GM12878 (cell line): ENCODE measurements around the gene THOC6. TPM values are rescaled to one million over a fixed set of nuclear protein-coding genes. Genes with fewer than 3 reads are reported as not detected.

ENCODE experiments used
- ATAC-seq: fragments of 200-7000 bp; cut with Tn5 transposase; 3 replicates; pipeline ENCODE4 v1.9.1; 2020; ENCODE audit warnings: mild to moderate bottlenecking, moderate library complexity
- BruUV-seq: library from RNA; stranded (reverse); fragments of 400-500 nt; replicated peaks from 2 replicates; lab custom pipeline; 2021; lab: Mats Ljungman, UMichigan
- CTCF ChIA-PET: fragments of 300-600 bp; sonication (Branson Sonifier 250); formaldehyde crosslinking; extraction: SDS; loops from one replicate; lab custom pipeline; 2021; ENCODE audit warnings: inconsistent platforms; lab: Yijun Ruan, JAX
- POLR2A ChIA-PET: fragments of 350-600 bp; formaldehyde crosslinking; extraction: SDS; loops from one replicate; lab custom pipeline; 2021; ENCODE audit warnings: inconsistent platforms; lab: Charles Lee
- RAD21 ChIA-PET: fragments of 300-600 bp; sonication (Branson Sonifier 250); formaldehyde crosslinking; loops from one replicate; lab custom pipeline; 2023; ENCODE audit warnings: antibody characterized with exemption; ENCODE audit not compliant: unreplicated experiment; lab: Charles Lee
- SMC1A ChIA-PET: fragments of 300-600 bp; sonication (Branson Sonifier 250); formaldehyde crosslinking; loops from one replicate; lab custom pipeline; 2023; ENCODE audit not compliant: unreplicated experiment, uncharacterized antibody; lab: Charles Lee
- DNase-seq: peaks from one replicate; pipeline ENCODE4 v3.0.0-alpha.2; 2011; ENCODE audit warnings: low read depth, low spot score
- FAIRE-seq: peaks from 3 replicates; lab custom pipeline; 2011; peaks lifted over from hg19 to GRCh38; lab: Jason Lieb, UNC
- H2AFZ ChIP-seq: 2 replicates; pipeline ENCODE4 v1.6.0; 2011; ENCODE audit warnings: low read depth, low read length, control low read depth; ENCODE audit not compliant: control insufficient read depth
- H3K27ac ChIP-seq: 2 replicates; pipeline ENCODE4 v1.5.1; 2011; ENCODE audit warnings: control low read depth; ENCODE audit not compliant: control insufficient read depth, insufficient read depth
- H3K27me3 ChIP-seq, 2 experiments: replicated peaks in 1 of 2; 2 replicates each; pipeline versions ENCODE4 v1.6.0 to v1.6.1; 2011; ENCODE audit warnings: low read length in 1 of 2; ENCODE audit not compliant: control insufficient read depth in 2 of 2, insufficient read depth in 2 of 2
- H3K36me3 ChIP-seq, 2 experiments: 2 replicates each; pipeline ENCODE4 v1.5.1; 2011; ENCODE audit warnings: low read length in 1 of 2; ENCODE audit not compliant: control insufficient read depth in 2 of 2, insufficient read depth in 2 of 2
- H3K4me1 ChIP-seq: 2 replicates; pipeline ENCODE4 v1.6.1; 2011; ENCODE audit warnings: mild to moderate bottlenecking, low read length, moderate library complexity, mixed read lengths; ENCODE audit not compliant: control insufficient read depth, insufficient read depth
- H3K4me2 ChIP-seq: 2 replicates; pipeline ENCODE4 v1.6.0; 2011; ENCODE audit warnings: control low read depth; ENCODE audit not compliant: control insufficient read depth, insufficient read depth
- H3K4me3 ChIP-seq: fragments of 200-600 bp; sonication (generic); 2 replicates; pipeline ENCODE4 v1.5.1; 2016
- H3K79me2 ChIP-seq: 2 replicates; pipeline ENCODE4 v1.6.0; 2011; ENCODE audit warnings: low read length; ENCODE audit not compliant: control insufficient read depth, insufficient read depth
- H3K9ac ChIP-seq: 2 replicates; pipeline ENCODE4 v1.8.0; 2011; ENCODE audit warnings: low read length, control low read depth, mixed read lengths; ENCODE audit not compliant: control insufficient read depth, insufficient read depth
- H3K9me3 ChIP-seq: replicated peaks from 3 replicates; pipeline ENCODE4 v1.5.1; 2011; ENCODE audit warnings: mild to moderate bottlenecking, low read length; ENCODE audit not compliant: control insufficient read depth, insufficient read depth
- H4K20me1 ChIP-seq: 2 replicates; pipeline ENCODE4 v1.6.0; 2011; ENCODE audit not compliant: control insufficient read depth, insufficient read depth
- ESRRA ChIP-seq: IDR thresholded peaks from 2 replicates; pipeline ENCODE4 v1.6.1; 2012; ENCODE audit warnings: mild to moderate bottlenecking, low read length, improper control_type of control experiment
- HDAC2 ChIP-seq: fragments of 200-600 bp; sonication (generic); IDR thresholded peaks from 2 replicates; pipeline ENCODE4 v1.6.1; 2017
- MEF2B ChIP-seq: fragments of 450-650 bp; IDR thresholded peaks from 2 replicates; pipeline ENCODE4 v1.6.1; 2018; ENCODE audit warnings: mild to moderate bottlenecking, moderate library complexity; ENCODE audit not compliant: partially characterized antibody, poor library complexity, severe bottlenecking
- NFYB ChIP-seq: IDR thresholded peaks from 2 replicates; pipeline ENCODE4 v1.6.1; 2011; ENCODE audit warnings: low read depth, mild to moderate bottlenecking, low read length, improper control_type of control experiment, moderate library complexity; ENCODE audit not compliant: insufficient read depth
- RB1 ChIP-seq: fragments of 450-650 bp; formaldehyde crosslinking; IDR thresholded peaks from 2 replicates; pipeline ENCODE4 v1.6.1; 2017; ENCODE audit warnings: mild to moderate bottlenecking, borderline replicate concordance
- RFX5 ChIP-seq: IDR thresholded peaks from 2 replicates; pipeline ENCODE4 v1.6.1; 2011; ENCODE audit warnings: low read depth, low read length, improper control_type of control experiment
- STAT1 ChIP-seq: fragments of 450-650 bp; conservative IDR thresholded peaks from 2 replicates; pipeline ENCODE4 v1.6.1; 2014; ENCODE audit warnings: antibody characterized with exemption, mild to moderate bottlenecking
- WGBS: methylation state at CpG from one replicate; pipeline ENCODE4 v1.1.6; 2016; ENCODE audit warnings: low lambda C conversion rate; ENCODE audit not compliant: insufficient replicate concordance, insufficient coverage; ENCODE audit errors: missing lambda C conversion rate; 5-methylcytosine and 5-hydroxymethylcytosine counted together
- in situ Hi-C: fragments of 300-500 bp; cut with MboI; formaldehyde crosslinking; loops from 9 replicates; pipeline ENCODE4 v1.14.3; 2018; ENCODE audit warnings: mixed read lengths
- intact Hi-C: fragments of 100-400 bp; cut with micrococcal nuclease; formaldehyde crosslinking; loops from one replicate; pipeline ENCODE4 v1.14.2; 2022; ENCODE audit not compliant: unreplicated experiment
- polyA plus RNA-seq, 11 experiments: library from polyadenylated mRNA; depleted of rRNA in 4 of 11; unstranded in 6 of 11; stranded (reverse) in 5 of 11; fragments of >200 nt; fragmentation: Nextera tagmentation in 4 of 11; fragmentation: Illumina TruSeq in 1 of 11; extraction: Ambion mirVana in 4 of 11; extraction: Trizol in 1 of 11; gene quantifications; 1 replicate in 1 of 11; 2 replicates in 10 of 11; pipeline versions ENCODE4 v1.2.1 to v1.2.3, GENCODE V29; 2011 to 2016; ENCODE audit warnings: inconsistent platforms in 2 of 11, missing spikeins in 2 of 11, low read depth in 1 of 11
- total RNA-seq, 4 experiments: library from RNA; depleted of rRNA in 3 of 4; stranded (reverse); fragments of >200 nt in 3 of 4; fragmentation: Illumina TruSeq in 1 of 4; extraction: Trizol in 1 of 4; gene quantifications; 2 replicates each; pipeline versions ENCODE4 v1.2.1 to v1.2.3, GENCODE V29; 2013 to 2021
- TF ChIP-seq, protein P1 (sequence below): fragments of 150-350 bp; IDR thresholded peaks from 2 replicates; pipeline ENCODE4 v1.6.1; 2016; ENCODE audit warnings: low read depth, low read length
- TF ChIP-seq, protein P2 (sequence below): fragments of 450-650 bp; IDR thresholded peaks from 2 replicates; pipeline ENCODE4 v1.6.1; 2017; ENCODE audit warnings: mild to moderate bottlenecking, low read depth, inconsistent platforms; ENCODE audit not compliant: poor library complexity, severe bottlenecking

The THOC6 gene
- total and polyA plus RNA-seq, 10 of the 15 experiments (the other 5 are each of a cell fraction or from before 2014, with no cell fraction given): 1.0 to 54.4 (median 27.9) TPM

DNA sequence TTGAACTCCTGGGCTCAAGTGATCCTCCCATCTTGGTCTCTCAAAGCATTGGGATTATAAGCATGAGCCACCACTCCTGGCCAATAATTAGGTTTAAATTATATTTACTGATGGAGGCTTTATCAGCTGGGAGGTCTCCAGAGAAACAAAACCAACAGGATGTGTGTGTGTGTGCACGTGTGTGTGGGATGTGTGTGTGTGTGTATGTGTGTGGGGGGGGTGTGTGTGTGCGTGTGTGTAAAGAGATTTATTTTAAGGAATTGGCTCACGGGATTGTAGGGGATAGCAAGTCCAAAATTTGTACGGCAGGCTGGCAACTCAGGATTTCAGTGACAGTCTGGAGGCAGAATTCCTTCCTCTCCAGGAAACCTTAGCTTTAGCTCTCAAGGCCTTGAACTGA, 27.2 kb downstream of the THOC6 start:
- Histone ChIP-seq H3K4me1 (peaks cover 8% of the 10 kb centered on the region), H3K36me3 (no peaks in the 10 kb centered on the region), H2AFZ (no peak overlapping the region)
- intact Hi-C loops: no loop called here
- in situ Hi-C loops: no loop called here
- CTCF ChIA-PET: interaction anchor here (0.6 to 5.6 kb wide), 4 partner anchors 8 to 349 kb away, joined by 3 to 28 read pairs (median 14); no protein-coding TSS in a partner anchor
- SMC1A ChIA-PET: no interaction called here
- POLR2A ChIA-PET: no interaction called here
- no peak for DNase-seq
- TF ChIP-seq, protein P1, sequence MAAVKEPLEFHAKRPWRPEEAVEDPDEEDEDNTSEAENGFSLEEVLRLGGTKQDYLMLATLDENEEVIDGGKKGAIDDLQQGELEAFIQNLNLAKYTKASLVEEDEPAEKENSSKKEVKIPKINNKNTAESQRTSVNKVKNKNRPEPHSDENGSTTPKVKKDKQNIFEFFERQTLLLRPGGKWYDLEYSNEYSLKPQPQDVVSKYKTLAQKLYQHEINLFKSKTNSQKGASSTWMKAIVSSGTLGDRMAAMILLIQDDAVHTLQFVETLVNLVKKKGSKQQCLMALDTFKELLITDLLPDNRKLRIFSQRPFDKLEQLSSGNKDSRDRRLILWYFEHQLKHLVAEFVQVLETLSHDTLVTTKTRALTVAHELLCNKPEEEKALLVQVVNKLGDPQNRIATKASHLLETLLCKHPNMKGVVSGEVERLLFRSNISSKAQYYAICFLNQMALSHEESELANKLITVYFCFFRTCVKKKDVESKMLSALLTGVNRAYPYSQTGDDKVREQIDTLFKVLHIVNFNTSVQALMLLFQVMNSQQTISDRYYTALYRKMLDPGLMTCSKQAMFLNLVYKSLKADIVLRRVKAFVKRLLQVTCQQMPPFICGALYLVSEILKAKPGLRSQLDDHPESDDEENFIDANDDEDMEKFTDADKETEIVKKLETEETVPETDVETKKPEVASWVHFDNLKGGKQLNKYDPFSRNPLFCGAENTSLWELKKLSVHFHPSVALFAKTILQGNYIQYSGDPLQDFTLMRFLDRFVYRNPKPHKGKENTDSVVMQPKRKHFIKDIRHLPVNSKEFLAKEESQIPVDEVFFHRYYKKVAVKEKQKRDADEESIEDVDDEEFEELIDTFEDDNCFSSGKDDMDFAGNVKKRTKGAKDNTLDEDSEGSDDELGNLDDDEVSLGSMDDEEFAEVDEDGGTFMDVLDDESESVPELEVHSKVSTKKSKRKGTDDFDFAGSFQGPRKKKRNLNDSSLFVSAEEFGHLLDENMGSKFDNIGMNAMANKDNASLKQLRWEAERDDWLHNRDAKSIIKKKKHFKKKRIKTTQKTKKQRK: no peak
- no peak for TF ChIP-seq ESRRA
- TF ChIP-seq, all 136 proteins: peak for 0
- BruUV-seq: no TSS peak
- Histone ChIP-seq H3K4me2 (no peak overlapping the region), H3K27ac (no peak overlapping the region), H3K9ac (no peak overlapping the region), H4K20me1 (no peaks in the 10 kb centered on the region), H3K79me2 (no peaks in the 10 kb centered on the region), H3K27me3 (no peaks in the 10 kb centered on the region; a peak in 2 of 4 replicates), H3K4me3 (no peak overlapping the region), H3K9me3 (no peaks in the 10 kb centered on the region)
- RAD21 ChIA-PET: no interaction called here
- FAIRE-seq (no peak), ATAC-seq (no peak)
- 44% methylated on average over 4 of the region's 4 CpGs for WGBS

DNA sequence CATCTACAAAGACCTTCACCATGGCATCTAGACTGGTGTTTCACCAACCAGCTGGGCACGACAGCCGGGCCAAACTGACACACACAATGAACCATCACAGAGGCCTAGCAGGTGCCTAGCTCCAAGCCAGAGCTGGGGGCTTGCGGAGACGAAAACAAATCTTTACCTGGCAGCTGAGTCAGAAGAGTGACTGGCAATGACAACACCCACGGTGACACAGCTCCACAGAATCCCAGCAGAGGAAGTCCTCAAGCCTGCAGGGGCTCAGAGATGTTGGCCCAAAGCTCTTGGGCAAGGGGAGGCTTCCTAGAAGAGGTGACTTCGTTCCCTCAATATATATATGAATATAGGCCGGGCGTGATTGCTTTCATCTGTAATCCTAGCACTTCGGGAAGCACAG, 27.7 kb downstream of the THOC6 start:
- FAIRE-seq (no peak), ATAC-seq (no peak), DNase-seq (no peak)
- Histone ChIP-seq H3K4me2 (no peak overlapping the region), H3K79me2 (no peaks in the 10 kb centered on the region), H4K20me1 (no peaks in the 10 kb centered on the region), H3K4me1 (peaks cover 8% of the 10 kb centered on the region), H3K27me3 (no peaks in the 10 kb centered on the region; a peak in 2 of 4 replicates), H2AFZ (no peak overlapping the region), H3K36me3 (no peaks in the 10 kb centered on the region), H3K27ac (no peak overlapping the region), H3K4me3 (no peak overlapping the region), H3K9ac (no peak overlapping the region), H3K9me3 (no peaks in the 10 kb centered on the region)
- ChIA-PET SMC1A (no interaction called here), POLR2A (interaction anchor here (0.8 kb wide), 1 partner anchor 20 kb away, joined by 3 read pairs; no protein-coding TSS in a partner anchor), RAD21 (no interaction called here), CTCF (interaction anchor here (0.6 to 5.6 kb wide), 3 partner anchors 20 to 350 kb away, joined by 3 to 28 read pairs (median 5); no protein-coding TSS in a partner anchor)
- WGBS: 61% methylated on average over 9 of the region's 9 CpGs
- BruUV-seq: no TSS peak
- in situ Hi-C loops (no loop called here), intact Hi-C loops (no loop called here)
- TF ChIP-seq HDAC2: no peak
- TF ChIP-seq STAT1: no peak
- TF ChIP-seq RB1: no peak
- no peak for TF ChIP-seq NFYB
- no peak for TF ChIP-seq RFX5
- TF ChIP-seq, protein P2, sequence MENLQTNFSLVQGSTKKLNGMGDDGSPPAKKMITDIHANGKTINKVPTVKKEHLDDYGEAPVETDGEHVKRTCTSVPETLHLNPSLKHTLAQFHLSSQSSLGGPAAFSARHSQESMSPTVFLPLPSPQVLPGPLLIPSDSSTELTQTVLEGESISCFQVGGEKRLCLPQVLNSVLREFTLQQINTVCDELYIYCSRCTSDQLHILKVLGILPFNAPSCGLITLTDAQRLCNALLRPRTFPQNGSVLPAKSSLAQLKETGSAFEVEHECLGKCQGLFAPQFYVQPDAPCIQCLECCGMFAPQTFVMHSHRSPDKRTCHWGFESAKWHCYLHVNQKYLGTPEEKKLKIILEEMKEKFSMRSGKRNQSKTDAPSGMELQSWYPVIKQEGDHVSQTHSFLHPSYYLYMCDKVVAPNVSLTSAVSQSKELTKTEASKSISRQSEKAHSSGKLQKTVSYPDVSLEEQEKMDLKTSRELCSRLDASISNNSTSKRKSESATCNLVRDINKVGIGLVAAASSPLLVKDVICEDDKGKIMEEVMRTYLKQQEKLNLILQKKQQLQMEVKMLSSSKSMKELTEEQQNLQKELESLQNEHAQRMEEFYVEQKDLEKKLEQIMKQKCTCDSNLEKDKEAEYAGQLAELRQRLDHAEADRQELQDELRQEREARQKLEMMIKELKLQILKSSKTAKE: no peak
- no peak for TF ChIP-seq MEF2B
